Body of pancreas (tissue), 4 donors: ENCODE results near the gene PCDHA10. TPM values are rescaled to one million over a fixed set of nuclear protein-coding genes. Genes with fewer than 3 reads are reported as not detected.

ENCODE experiments used
- ATAC-seq: fragments of 150-250 bp; one replicate; pipeline ENCODE4 v1.9.1; 2016
- DNase-seq, 4 donors: peaks; one replicate each; pipeline ENCODE4 v3.0.0-alpha.2; 2019
- H3K27ac ChIP-seq, 4 donors: fragments of 200-600 bp; sonication (generic); 1 replicate in 3 of 4; 2 replicates in 1 of 4; pipeline versions ENCODE4 v1.5.1 to v1.6.1; 2016 to 2019; ENCODE audit warnings: mild to moderate bottlenecking in 1 of 4, mixed read lengths in 1 of 4, moderate library complexity in 1 of 4
- H3K27me3 ChIP-seq, 2 donors: fragments of 200-600 bp; sonication (generic); one replicate each; pipeline ENCODE4 v1.6.0; 2016; ENCODE audit warnings: mild to moderate bottlenecking in 1 of 2
- H3K36me3 ChIP-seq, 2 donors: fragments of 200-600 bp; sonication (generic); replicated peaks in 1 of 2; 2 replicates each; pipeline ENCODE4 v1.5.1; 2016; ENCODE audit warnings: low read depth in 2 of 2; ENCODE audit not compliant: insufficient read depth in 1 of 2
- H3K4me1 ChIP-seq: fragments of 200-600 bp; sonication (generic); one replicate; pipeline ENCODE4 v1.6.0; 2016
- H3K4me3 ChIP-seq, 2 donors: fragments of 200-600 bp; sonication (generic); 1 replicate in 1 of 2; 2 replicates in 1 of 2; pipeline ENCODE4 v1.5.1; 2016 to 2019
- H3K9me3 ChIP-seq, 3 donors: fragments of 200-600 bp; sonication (generic); 1 replicate in 2 of 3; 2 replicates in 1 of 3; pipeline ENCODE4 v1.5.1; 2016
- CTCF ChIP-seq, 7 experiments: fragments of 450-650 bp in 4 of 7; fragments of 200-600 bp in 3 of 7; sonication (generic) in 3 of 7; IDR thresholded peaks; one replicate each; pipeline ENCODE4 v1.5.1; 2016 to 2019; ENCODE audit warnings: antibody characterized with exemption in 7 of 7
- POLR2A ChIP-seq, 3 donors: fragments of 450-650 bp; IDR thresholded peaks; one replicate each; pipeline ENCODE4 v1.6.1; 2016; ENCODE audit warnings: antibody characterized with exemption in 3 of 3, mild to moderate bottlenecking in 2 of 3
- WGBS, 2 donors: methylation state at CpG; one replicate each; pipeline ENCODE4 v1.1.5; 2017; 5-methylcytosine and 5-hydroxymethylcytosine counted together
- intact Hi-C: fragments of 100-400 bp; cut with DNase I; formaldehyde crosslinking; loops from one replicate; pipeline ENCODE4 v1.15.1; 2023
- total RNA-seq, 2 donors: library from RNA; depleted of rRNA; stranded (reverse); fragments of >200 nt; gene quantifications; one replicate each; pipeline ENCODE4 v1.1.0, GENCODE V29; 2016

PCDHA10 gene
- total RNA-seq, 2 donors from 2014 or later: 3.1 to 6.6 TPM

GRCh38 chr5:140857177-140857986, 1.7 kb downstream of the PCDHA10 start:
- Histone ChIP-seq H3K27ac (no peak overlapping the region), H3K4me1 (peaks cover 5% of the 10 kb centered on the region), H3K27me3 (no peaks in the 10 kb centered on the region), H3K9me3 (peaks cover 0 to 44% (median 3%) of the 10 kb centered on the region in 3 donors), H3K4me3 (no peak overlapping the region), H3K36me3 (no peaks in the 10 kb centered on the region)
- TF ChIP-seq POLR2A (IDR thresholded peaks at IDR 0.05): no peak
- no peak for TF ChIP-seq CTCF (IDR thresholded peaks at IDR 0.05)
- WGBS, 2 donors: 36 to 48% methylated on average over 23 to 93 of the region's 94 CpGs
- intact Hi-C loops: no loop called here
- DNase-seq (no peak), ATAC-seq (no peak)

GRCh38 chr5:140857987-140858240, 2.2 kb downstream of the PCDHA10 start:
- Histone ChIP-seq H3K9me3 (peaks cover 0 to 50% (median 3%) of the 10 kb centered on the region in 3 donors), H3K27me3 (no peaks in the 10 kb centered on the region), H3K4me3 (no peak overlapping the region), H3K4me1 (peaks cover 5% of the 10 kb centered on the region), H3K27ac (no peak overlapping the region), H3K36me3 (no peaks in the 10 kb centered on the region)
- DNase-seq (no peak), ATAC-seq (no peak)
- TF ChIP-seq POLR2A (IDR thresholded peaks at IDR 0.05) (no peak), CTCF (IDR thresholded peaks at IDR 0.05) (no peak)
- WGBS, 2 donors: 49% methylated on average over 18 of the region's 22 CpGs; no CpG with 5 or more reads in 1 of the 2 donors
- intact Hi-C loops: no loop called here

- DNase-seq (no peak), ATAC-seq (no peak)
Measured at GRCh38 chr5:140862441-140863295, 7.0 kb downstream of the PCDHA10 start.

GRCh38 chr5:140868721-140869554, 13.2 kb downstream of the PCDHA10 start, which contains the start of gene PCDHA11:
TSS of gene PCDHA11 (plus strand) at chr5:140868957. CDS start at chr5:140869104, 147 bp downstream.
- TF ChIP-seq CTCF (IDR thresholded peaks at IDR 0.05): peak; percentile 8 to 55 (median 31)
- TF ChIP-seq POLR2A (IDR thresholded peaks at IDR 0.05): no peak
- H3K9me3 ChIP-seq: peaks cover 0 to 16% (median 3%) of the 10 kb centered on the region in 3 donors
- intact Hi-C loops: no loop called here
- no peaks in the 10 kb centered on the region for H3K27me3 ChIP-seq
- WGBS, 2 donors: 17 to 23% methylated on average over 22 to 41 of the region's 41 CpGs
- H3K4me1 ChIP-seq: no peaks in the 10 kb centered on the region
- H3K4me3 ChIP-seq: no peak within 1 kb of the TSS
- DNase-seq (peak in 3 of 4 donors; percentile 36 to 57 (median 40)), ATAC-seq (peak; percentile 55)
- no peak within 1 kb of the TSS for H3K27ac ChIP-seq
- no peaks in the 10 kb centered on the region for H3K36me3 ChIP-seq

More at GRCh38 chr5:140862441-140863295, 7.0 kb downstream of the PCDHA10 start:
- Histone ChIP-seq H3K27me3 (no peaks in the 10 kb centered on the region), H3K4me3 (no peak overlapping the region), H3K9me3 (peaks cover 0 to 37% (median under 1%) of the 10 kb centered on the region in 3 donors), H3K27ac (no peak overlapping the region), H3K4me1 (peaks cover 2% of the 10 kb centered on the region), H3K36me3 (no peaks in the 10 kb centered on the region)
- TF ChIP-seq POLR2A (IDR thresholded peaks at IDR 0.05) (no peak), CTCF (IDR thresholded peaks at IDR 0.05) (no peak)
- 27 to 52% methylated on average over 20 to 74 of the region's 76 CpGs for WGBS, 2 donors
- intact Hi-C loops: no loop called here
